HepG2 (cell line): ENCODE data around the gene GDF11. TPM values are rescaled to one million over a fixed set of nuclear protein-coding genes. Genes with fewer than 3 reads are reported as not detected.
A peak's percentile ranks its signal among the peaks of the same experiment; 100 is the strongest.

Source experiments
- AKAP8 ChIP-seq: sonication (generic); formaldehyde crosslinking; IDR thresholded peaks from 2 replicates; pipeline ENCODE4 v1.5.1; 2020; ENCODE audit warnings: mild to moderate bottlenecking, missing genetic modification reagents
- ASH2L ChIP-seq: fragments of 300-600, 200-600 bp; sonication (generic); IDR thresholded peaks from 2 replicates; pipeline ENCODE4 v1.7.0; 2017; ENCODE audit warnings: low read depth, mild to moderate bottlenecking, moderate library complexity, mixed read lengths, low read length; ENCODE audit not compliant: insufficient read length
- ATM ChIP-seq: fragments of 450-650 bp; IDR thresholded peaks from 2 replicates; pipeline ENCODE4 v1.7.1; 2017; ENCODE audit warnings: mild to moderate bottlenecking, borderline replicate concordance
- CERS6 ChIP-seq: sonication (generic); formaldehyde crosslinking; IDR thresholded peaks from 2 replicates; pipeline ENCODE4 v1.5.0; 2020; ENCODE audit warnings: missing genetic modification reagents
- DZIP1 ChIP-seq: sonication (generic); formaldehyde crosslinking; IDR thresholded peaks from 2 replicates; pipeline ENCODE4 v1.5.0; 2020; ENCODE audit warnings: mild to moderate bottlenecking, missing genetic modification reagents
- ESRRA ChIP-seq: sonication (generic); formaldehyde crosslinking; IDR thresholded peaks from 2 replicates; pipeline ENCODE4 v1.5.1; 2020; ENCODE audit warnings: mild to moderate bottlenecking, low read depth, missing genetic modification reagents
- ISX ChIP-seq: sonication (generic); formaldehyde crosslinking; conservative IDR thresholded peaks from 2 replicates; pipeline ENCODE4 v1.5.0; 2020; ENCODE audit warnings: missing genetic modification reagents
- KLF16 ChIP-seq, 2 experiments: sonication (generic) in 1 of 2; formaldehyde crosslinking in 1 of 2; IDR thresholded peaks; 2 replicates each; pipeline versions ENCODE4 v1.6.1 to v1.8.0; 2016 to 2023; ENCODE audit warnings: missing genetic modification reagents in 2 of 2, missing compliant biosample characterization in 1 of 2
- NFE2L1 ChIP-seq: sonication (generic); formaldehyde crosslinking; IDR thresholded peaks from 2 replicates; pipeline ENCODE4 v1.4.0; 2020; ENCODE audit warnings: missing genetic modification reagents, mild to moderate bottlenecking, borderline replicate concordance
- PRDM4 ChIP-seq: sonication (generic); formaldehyde crosslinking; IDR thresholded peaks from 2 replicates; pipeline ENCODE4 v1.9.0; 2021; ENCODE audit warnings: missing genetic modification reagents, borderline replicate concordance
- RXRB ChIP-seq: IDR thresholded peaks from 2 replicates; pipeline ENCODE4 v1.6.1; 2016; ENCODE audit warnings: borderline replicate concordance, missing genetic modification reagents, missing compliant biosample characterization
- SNAPC5 ChIP-seq: sonication (generic); formaldehyde crosslinking; IDR thresholded peaks from 2 replicates; pipeline ENCODE4 v1.8.1; 2023; ENCODE audit warnings: mild to moderate bottlenecking, missing genetic modification reagents, borderline replicate concordance
- SOX6 ChIP-seq, 2 experiments: fragments of 450-650 bp in 1 of 2; sonication (generic) in 1 of 2; formaldehyde crosslinking in 1 of 2; IDR thresholded peaks; 2 replicates each; pipeline versions ENCODE4 v1.4.0 to v1.6.1; 2017 to 2020; ENCODE audit warnings: antibody characterized with exemption in 1 of 2, mild to moderate bottlenecking in 1 of 2, missing genetic modification reagents in 1 of 2
- ZBTB7A ChIP-seq: sonication (generic); formaldehyde crosslinking; IDR thresholded peaks from 2 replicates; pipeline ENCODE4 v1.8.0; 2022; ENCODE audit warnings: mild to moderate bottlenecking, missing genetic modification reagents
- ZFY ChIP-seq: sonication (generic); formaldehyde crosslinking; IDR thresholded peaks from 2 replicates; pipeline ENCODE4 v1.4.0; 2020; ENCODE audit warnings: missing genetic modification reagents
- ZNF44 ChIP-seq: sonication (generic); formaldehyde crosslinking; IDR thresholded peaks from 2 replicates; pipeline ENCODE4 v1.5.1; 2020; ENCODE audit warnings: mild to moderate bottlenecking, missing genetic modification reagents
- ZNF790 ChIP-seq: sonication (generic); formaldehyde crosslinking; IDR thresholded peaks from 2 replicates; pipeline ENCODE4 v1.8.0; 2022; ENCODE audit warnings: missing genetic modification reagents, mild to moderate bottlenecking, borderline replicate concordance
- ZSCAN31 ChIP-seq: sonication (generic); formaldehyde crosslinking; IDR thresholded peaks from 2 replicates; pipeline ENCODE4 v1.5.0; 2020; ENCODE audit warnings: low read depth, mild to moderate bottlenecking, missing genetic modification reagents
- polyA plus RNA-seq, 8 experiments: library from polyadenylated mRNA; depleted of rRNA in 3 of 8; stranded (reverse) in 7 of 8; unstranded in 1 of 8; fragments of >200 nt; fragmentation: Illumina TruSeq in 4 of 8; extraction: Trizol in 4 of 8; gene quantifications; 2 replicates each; pipeline versions ENCODE4 v1.2.1 to v1.2.3, GENCODE V29; 2011 to 2016; ENCODE audit warnings: low read depth in 4 of 8, missing spikeins in 1 of 8, mixed read lengths in 1 of 8; ENCODE audit not compliant: insufficient read depth in 1 of 8
- total RNA-seq, 5 experiments: library from RNA; depleted of rRNA; stranded (reverse); fragments of >200 nt; fragmentation: Illumina TruSeq; extraction: Trizol; gene quantifications; 2 replicates each; pipeline ENCODE4 v1.2.3, GENCODE V29; 2016; ENCODE audit warnings: low read depth in 1 of 5

GDF11 gene
- total and polyA plus RNA-seq, 2 of the 13 experiments (the other 11 are each of a cell fraction or from before 2014, with no cell fraction given), result 0.63 to 1.5 TPM

GRCh38 chr12:55736780-55737580, 5.9 kb upstream of the GDF11 start (continued):
- TF ChIP-seq PRDM4 (CRISPR knock-in tag) (no peak), SNAPC5 (CRISPR knock-in tag) (no peak), ISX (CRISPR knock-in tag) (no peak), ZBTB7A (CRISPR knock-in tag) (no peak), RXRB (CRISPR knock-in tag) (peak; percentile 47; the same call in 1 of the 2 replicates), AKAP8 (CRISPR knock-in tag) (no peak), DZIP1 (CRISPR knock-in tag) (no peak), CERS6 (no peak), ATM (no peak), NFE2L1 (no peak), ZFY (CRISPR knock-in tag) (no peak; the same call in 1 of the 2 replicates), ZSCAN31 (no peak), ESRRA (0 out of 2 replicates have a peak, but pooled peaks have one; percentile 29), SOX6 (IDR thresholded peaks at IDR 0.05) (no peak), SOX6 (CRISPR knock-in tag; IDR thresholded peaks at IDR 0.05) (no peak), KLF16 (CRISPR knock-in tag; IDR thresholded peaks at IDR 0.05) (no peak), ZNF44 (CRISPR knock-in tag) (no peak), ASH2L (no peak), ZNF790 (CRISPR knock-in tag) (no peak)
